SHP77 (cell line): ENCODE results near the gene UGT2B7.
"Not testable (repeated sequence)": the region's sequence is repeated elsewhere in the genome, so short reads cannot be mapped to it uniquely, and the experiment has no call there.

Source experiments
- DNase-seq, 2 experiments: peaks; one replicate each; lab custom pipeline; 2025; lab: John Stamatoyannopoulos, UW

Gene UGT2B7

DNA sequence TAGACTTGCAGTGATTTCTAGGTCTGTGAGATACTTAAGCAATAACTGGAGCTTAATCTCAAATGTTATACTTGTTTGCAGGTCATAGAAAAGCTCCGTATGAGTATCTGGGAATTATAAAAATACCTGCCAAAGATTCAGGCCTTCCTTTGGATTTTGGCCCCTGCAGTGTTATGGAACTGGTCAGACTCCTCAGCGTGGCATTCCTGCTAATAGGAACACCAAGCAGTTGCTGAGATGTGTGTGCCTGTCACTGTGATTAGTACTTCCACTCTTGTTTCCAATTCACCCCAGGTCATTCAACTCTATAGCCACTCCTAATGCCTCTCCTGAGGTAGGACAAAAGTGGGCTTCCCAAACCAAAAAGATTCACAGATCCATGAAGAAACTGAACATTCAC is 7.8 kb upstream of the UGT2B7 start:
- no peak for DNase-seq

DNA sequence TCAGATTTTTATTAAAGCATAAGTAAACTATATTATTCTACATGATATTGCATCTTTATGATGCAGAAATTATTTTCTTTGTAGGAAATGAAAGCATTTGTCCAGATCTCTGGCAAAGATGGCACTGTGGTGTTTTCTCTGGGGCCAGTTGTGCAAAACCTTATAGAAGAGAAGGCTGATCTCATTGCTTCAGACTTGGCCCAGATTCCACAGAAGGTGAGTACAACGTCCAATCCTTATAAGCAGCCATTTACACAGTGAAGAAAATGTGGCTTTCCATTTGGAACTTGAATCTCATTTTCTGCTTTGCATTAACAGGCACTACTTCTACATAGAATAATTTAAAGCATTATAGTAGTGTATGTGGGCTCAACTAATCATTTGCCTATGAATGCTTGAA is 6.9 kb upstream of the UGT2B7 start:
- no peak for DNase-seq

DNA sequence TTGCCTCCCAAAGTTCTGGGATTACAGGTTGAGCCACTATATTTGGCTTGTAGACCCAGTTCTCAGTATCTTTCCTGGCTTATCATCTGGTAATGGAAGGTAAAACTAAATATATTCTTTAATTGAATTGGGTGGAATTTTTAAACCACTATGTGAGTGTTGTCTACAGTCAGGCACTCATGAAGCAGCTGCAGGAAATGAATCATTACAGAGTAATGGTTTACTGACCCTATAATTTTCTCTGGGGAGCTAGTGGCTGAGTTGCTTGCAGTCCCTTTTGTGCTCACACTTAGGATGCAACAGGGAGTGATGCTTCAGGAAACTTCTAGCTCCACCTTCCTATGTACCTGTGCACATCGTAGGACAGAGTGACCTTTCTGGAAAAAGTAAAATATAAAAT is 4.1 kb upstream of the UGT2B7 start:
- no peak for DNase-seq

DNA sequence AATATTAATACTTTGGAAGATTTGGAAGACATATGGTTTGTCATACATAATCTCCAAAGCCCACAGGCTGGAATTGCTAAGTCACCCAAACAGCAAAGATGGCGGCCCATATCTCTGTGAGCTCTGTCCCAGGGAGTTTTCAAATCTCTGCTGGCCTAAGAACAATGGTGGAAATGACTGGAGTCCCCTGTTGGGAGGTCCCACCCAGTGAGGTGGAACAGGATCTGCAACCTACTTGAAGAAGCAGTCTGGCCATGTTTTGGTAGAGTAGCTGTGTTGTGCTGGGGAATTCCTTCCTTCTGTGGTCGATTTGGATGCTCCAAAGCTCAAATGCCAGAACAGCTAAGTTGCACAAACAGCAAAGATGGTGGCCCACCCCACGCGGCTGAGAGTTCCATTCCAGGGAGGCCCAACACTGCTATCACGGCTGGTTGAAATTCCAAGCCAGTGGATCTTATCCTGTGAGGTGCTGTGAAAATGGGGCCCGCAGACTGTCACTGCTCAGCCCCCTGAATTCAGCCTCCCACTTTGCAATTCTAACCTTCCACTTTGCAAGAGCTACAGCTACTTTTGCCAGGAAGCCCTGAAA is 3.2 kb upstream of the UGT2B7 start:
- DNase-seq, result no peak

DNA sequence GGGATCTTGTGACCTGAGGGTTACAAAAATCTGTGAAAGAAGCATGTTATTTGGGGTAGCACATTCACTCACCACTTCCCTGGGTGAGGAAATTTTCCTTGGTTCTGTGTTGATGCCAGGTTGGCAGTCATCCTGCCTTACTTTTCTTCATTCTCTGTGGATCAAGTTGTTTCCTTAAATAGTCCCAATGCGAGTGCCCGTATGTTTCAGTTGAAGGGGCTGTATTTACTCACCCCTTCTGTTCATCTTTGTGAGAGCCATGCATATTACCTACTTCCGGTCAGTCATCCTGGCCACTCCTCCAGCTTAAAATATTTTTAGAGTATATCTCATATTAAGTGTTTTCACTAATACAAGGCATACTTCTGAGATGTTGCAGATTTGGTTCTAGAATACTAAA is 2.6 kb upstream of the UGT2B7 start:
- no peak for DNase-seq

DNA sequence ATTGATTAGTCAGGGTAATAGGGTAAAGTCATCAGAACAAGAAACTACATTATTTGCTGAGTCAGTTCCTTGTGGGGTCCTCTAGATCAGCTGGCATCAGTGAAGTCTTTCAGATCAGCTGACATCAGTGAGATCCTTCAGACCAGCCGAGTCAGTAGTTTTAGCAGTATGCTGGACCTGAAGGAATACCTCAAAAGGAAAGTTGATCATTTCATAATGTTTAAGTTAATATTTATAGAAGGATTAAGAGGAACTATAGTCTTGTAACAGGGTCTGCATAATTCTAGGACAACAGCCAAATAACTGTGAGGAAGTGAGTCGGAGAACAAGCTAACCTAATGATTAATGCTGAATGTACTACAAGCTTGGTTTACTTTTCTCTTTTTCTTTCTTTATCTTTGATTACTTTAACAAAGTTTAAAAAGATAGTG is 958 bp upstream of the UGT2B7 start:
- no peak for DNase-seq

DNA sequence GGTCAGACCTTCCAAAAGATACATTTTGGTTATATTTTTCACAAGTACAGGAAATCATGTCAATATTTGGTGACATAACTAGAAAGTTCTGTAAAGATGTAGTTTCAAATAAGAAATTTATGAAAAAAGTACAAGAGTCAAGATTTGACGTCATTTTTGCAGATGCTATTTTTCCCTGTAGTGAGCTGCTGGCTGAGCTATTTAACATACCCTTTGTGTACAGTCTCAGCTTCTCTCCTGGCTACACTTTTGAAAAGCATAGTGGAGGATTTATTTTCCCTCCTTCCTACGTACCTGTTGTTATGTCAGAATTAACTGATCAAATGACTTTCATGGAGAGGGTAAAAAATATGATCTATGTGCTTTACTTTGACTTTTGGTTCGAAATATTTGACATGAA is 536 bp downstream of the UGT2B7 start:
- no peak for DNase-seq

DNA sequence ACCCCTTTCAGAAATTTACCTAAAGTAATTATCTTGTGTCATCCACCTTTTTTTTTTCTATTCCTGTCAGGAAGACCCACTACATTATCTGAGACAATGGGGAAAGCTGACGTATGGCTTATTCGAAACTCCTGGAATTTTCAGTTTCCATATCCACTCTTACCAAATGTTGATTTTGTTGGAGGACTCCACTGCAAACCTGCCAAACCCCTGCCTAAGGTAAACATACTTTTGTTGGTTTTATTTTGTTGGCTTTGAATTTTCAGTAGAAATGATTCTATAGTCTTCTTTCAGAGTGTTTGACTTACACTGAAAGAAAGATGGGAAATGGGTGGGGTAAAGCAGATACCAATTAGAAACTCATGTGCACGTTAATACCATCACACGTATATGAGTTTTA is 2.2 kb downstream of the UGT2B7 start:
- DNase-seq, result peak; percentile 20 to 40

DNA sequence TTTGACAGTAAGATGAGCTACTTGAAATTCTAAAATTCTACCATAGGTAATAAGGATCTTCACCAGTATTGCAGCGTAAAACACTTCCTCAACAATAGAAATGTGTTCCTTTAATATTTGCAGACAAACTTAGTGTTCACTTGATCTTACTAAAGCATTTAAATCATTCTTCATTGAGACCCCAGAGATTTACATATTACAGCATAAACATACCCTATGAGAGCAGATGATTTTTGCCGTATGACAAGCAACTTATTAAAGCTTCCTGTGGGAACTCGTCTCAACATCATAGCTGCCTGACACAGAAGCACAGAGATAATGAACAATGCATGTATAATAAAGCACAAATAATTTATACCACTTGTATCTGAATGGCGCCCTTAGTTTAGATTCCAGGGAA is 3.6 kb downstream of the UGT2B7 start:
- DNase-seq, result no peak

DNA sequence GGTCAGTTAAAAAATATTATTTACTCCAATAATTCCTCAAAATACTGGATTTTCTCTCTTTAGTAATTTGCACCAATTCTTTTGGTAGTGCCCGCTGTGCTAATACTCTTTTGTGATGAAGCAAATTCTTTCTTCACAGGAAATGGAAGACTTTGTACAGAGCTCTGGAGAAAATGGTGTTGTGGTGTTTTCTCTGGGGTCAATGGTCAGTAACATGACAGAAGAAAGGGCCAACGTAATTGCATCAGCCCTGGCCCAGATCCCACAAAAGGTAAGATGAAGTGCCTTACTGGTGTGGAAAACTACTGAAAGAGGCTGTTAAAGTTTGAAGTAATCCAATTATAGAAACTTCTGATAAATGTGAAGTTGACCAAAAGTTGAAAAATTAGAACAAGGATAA is 6.4 kb downstream of the UGT2B7 start:
- not testable (repeated sequence) for DNase-seq

DNA sequence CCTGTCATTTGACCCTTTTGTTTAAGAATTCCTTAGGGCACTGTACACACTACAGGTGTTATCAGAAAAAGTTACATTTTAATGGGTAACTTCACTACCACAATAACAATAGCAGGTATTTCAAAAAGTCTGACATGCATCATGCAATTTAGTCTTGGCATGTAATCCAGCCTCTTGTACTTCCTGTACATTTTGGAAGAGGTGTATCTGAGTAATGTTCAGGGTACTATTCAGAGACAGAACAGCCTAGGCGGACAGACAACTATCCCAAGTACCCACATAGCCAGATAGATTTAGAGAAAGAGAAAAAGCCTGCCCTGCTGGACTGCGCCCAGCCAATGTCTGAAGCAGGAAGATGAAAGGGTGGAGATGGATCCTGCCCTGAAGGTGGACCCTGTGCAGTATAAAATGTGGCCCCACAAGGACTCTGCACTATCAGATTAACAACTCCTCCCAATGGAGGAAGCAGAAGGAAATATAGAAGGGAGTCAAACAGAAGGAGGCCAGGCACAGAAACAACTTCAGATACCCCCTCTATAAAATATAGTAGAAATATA is 8.5 kb downstream of the UGT2B7 start:
- DNase-seq, result no peak

DNA sequence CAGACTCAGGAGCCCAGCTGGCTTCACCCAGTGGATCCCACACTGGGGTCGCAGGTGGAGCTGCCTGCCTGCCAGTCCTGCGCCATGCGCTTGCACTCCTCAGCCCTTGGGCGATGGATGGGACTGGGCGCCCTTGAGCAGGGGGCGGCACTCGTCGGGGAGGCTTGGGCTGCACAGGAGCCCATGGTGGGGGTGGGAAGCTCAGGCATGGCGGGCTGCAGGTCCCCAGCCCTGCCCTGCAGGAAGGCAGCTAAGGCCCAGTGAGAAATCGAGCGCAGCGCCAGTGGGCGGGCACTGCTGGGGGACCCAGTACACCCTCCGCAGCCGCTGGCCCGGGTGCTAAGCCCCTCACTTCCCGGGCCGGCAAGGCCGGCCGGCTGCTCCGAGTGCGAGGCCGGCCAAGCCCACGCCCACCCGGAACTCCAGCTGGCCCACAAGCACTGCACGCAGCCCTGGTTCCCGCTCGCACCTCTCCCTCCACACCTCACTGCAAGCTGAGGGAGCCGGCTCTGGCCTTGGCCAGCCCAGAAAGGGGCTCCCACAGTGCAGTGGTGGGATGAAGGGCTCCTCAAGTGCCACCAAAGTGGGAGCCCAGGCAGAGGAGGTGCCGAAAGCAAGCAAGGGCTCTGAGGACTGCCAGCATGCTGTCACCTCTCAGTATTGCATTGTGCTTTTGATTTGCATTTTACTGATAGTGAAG is 19.0 kb downstream of the UGT2B7 start:
- not testable (repeated sequence) for DNase-seq

DNA sequence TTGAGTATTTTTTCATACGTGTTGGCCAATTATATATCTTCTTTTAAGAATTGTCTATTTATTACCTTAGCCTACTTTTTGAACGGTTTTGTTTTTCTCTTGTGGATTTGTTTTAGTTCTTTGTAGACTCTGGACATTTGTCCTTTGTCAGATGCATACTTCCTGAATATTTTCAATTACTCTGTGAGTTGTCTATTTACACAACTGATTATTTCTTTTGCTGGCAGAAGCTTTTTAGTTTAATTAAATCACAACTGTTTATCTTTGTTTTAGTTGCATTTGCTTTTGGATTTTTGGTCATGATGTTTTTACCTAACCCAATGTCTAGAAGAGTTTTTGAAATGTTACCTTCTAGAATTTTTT is 19.6 kb downstream of the UGT2B7 start:
- DNase-seq, result no peak

DNA sequence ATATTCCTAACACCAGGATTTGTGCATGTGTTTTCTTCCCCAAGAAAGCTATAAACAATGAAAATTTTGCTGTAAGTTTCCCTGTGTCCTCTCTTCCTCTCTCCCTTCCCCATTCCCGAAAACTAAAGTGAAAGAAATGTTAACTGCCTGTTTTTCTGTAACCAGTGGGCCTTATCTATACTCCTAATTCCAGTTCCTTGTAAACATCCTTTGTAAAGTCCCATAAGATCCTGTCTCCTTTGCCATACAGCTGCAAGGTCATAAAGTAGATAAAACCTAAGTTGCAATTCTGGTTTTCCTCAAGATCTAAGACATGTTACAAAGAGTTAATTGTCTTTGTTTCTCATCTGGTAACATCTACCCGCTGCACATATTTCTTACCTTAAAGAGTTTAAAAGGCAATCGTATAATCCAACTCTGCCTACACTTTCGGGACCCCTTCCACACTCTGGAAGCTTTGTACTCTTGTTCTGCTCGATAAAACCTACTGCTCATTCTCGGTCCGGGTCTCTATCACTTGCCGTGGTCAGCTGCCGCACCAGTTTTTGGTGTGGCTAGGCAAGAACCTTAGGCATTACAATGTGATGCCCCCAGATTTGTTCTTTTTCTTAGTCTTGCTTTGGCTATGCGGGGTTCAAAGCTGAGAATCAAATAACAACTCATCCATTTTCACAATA is 20.5 kb downstream of the UGT2B7 start:
- DNase-seq, result no peak

DNA sequence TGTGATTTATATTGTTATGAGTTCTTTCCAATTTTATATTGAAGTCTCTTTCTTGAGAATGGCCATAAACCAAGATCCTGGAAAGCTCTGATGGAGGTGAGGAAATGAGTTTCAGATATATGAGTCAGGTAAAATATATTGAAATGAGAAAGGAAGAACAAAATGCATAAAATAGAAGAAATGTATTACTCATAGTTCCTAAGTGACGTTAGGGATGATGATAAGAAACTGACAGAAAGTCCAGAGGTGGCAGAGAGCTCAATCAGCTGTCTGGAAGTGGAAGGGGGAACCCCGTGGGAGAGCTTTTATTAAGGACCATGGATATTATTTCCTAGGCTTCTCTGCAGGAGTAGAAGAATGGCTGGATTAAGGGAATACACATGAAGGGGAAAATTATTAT is 24.6 kb downstream of the UGT2B7 start:
- no peak for DNase-seq

DNA sequence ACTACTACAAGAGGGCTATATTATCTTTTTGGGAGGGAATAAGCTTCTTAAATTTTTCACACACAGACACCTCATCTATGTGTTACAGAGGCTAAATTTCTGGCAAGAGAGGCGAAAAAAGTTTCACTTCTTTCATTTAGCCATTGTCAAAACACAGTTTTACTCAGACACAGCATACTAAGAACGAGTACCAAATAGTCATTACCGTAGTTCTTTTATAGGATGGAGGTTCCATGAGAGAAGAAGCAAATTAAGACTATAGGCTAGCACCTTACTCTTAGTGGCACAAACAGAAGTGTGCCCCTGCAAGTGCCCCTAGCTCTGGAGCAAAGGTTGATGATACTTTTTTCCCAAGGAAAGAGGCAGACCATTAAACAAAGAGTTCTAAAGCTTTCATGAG is 26.2 kb downstream of the UGT2B7 start:
- no peak for DNase-seq

DNA sequence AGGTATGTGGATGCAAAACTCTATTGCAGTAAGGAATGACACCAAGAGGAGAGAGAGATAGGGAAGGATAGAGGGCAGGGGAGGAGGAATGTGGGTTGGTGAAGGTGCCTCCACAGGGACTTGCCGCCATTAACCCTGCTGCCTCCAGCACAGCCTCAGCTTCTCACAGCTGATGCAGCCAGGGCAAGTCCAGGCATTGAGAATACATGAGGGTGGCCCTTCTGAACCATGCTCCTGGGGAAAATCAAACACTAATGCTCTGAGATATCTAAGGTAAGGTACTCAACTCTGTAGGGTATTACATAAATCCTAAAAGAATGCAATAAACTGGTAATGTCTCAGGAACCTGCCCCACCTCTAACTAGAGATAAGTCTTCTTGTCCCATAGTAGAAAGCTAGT is 28.7 kb downstream of the UGT2B7 start:
- DNase-seq, result no peak

DNA sequence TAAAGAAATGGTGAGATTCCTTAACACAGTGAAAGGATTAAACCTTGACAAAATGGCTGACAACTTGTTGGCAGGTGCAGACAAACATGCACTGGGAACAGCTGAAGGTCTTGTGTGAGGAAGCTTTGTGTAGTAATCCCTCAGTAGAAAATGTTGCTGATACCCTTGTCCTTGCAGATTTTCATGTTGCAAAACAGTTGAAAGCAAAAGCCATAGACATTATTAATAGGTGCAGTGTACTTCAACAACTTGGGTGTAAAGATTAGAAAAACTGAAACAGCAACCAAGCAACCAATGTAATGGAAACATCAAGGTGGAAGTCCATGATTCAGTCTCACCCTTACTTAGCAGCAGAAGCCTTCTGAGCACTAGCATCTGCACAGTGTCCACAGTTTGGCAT is 29.8 kb downstream of the UGT2B7 start:
- DNase-seq, result no peak

DNA sequence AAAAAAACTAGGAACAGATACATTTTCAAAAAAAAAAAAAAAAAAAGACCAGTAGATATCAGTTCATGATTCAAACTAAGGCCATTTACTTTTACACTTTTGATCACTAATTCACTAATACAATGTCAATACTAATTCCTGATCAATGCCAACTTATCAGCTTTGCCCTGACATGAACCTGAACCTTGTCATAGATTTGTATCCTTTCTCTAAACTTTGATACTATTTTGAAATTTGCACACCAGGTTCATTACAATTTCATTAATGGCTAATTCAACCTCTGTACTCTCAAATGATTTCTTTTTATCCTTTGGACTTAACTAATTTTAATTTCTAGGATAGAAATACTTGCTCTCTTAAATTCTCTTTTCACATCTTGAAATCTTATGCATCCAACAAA is 37.7 kb downstream of the UGT2B7 start:
- no peak for DNase-seq

DNA sequence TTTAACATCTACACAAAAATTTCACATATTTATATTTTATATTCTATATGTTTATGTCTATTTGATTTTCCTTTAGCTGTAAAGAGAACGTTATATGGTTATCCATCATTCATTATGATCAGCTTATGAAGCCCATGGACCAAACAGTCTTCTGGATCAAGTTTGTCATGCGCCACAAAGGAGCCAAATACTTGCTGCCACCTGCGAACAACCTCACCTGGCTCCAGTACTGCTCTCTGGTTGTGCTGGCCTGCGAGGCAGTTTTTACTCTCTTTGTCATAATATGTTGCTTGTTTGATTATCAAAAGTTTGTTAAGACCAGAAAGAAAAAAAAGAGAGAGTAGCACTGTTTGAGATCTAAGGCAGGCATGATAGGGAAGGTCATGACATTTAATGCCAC is 38.2 kb downstream of the UGT2B7 start:
- no peak for DNase-seq

DNA sequence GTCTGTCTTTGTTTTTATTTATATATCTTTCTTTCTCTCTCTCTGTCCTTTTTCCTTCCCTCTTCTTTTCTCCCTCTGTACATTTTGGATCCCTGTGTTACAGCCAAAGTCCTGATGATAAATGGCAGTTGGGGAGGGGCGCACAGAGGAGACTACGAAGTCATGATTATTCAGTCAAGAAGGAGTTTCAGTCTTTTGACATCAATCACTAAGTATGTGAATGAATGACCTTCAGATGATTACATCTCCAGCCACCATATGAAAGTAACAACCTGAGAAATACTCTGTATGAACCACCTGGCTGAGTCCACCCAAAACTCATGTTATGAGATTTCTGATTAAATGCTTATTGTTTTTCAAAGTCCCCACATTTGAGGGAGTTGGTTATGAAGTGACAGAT is 45.0 kb downstream of the UGT2B7 start:
- DNase-seq, result no peak

DNA sequence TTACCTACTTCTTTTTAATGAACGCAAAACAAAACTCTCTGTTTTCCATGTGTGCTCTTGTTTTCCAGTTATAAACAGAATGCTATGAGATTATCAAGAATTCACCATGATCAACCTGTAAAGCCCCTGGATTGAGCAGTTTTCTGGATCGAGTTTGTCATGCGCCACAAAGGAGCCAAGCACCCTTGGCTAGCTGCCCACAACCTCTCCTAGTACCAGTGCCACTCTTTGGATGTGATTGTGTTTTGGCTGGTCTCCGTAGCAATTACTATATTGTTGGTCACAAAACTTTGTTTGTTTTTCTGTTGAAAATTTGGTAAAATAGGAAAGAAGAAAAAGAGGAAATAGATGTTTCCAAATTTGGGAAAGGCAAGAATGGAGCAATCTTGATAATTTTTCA is 51.1 kb downstream of the UGT2B7 start:
- peak; percentile 11 to 42 for DNase-seq

DNA sequence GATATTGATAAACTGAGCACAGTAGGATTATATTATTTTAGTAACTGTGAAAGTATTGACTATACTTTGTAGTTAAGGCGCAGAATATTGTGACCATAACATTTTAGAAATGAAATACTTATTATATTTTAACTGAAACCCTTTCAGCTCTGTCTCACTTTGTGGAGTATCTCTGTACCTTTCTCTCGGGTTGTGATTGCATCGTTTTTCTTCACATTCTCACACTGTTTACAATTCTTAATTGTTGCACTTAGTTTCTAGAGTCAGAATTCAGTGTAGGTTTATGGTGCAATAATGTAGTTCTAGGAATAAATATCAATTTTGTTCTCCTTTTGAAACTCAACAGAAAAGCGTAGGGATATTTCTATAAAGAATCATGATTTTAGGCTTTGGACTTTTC is 57.7 kb downstream of the UGT2B7 start:
- DNase-seq, result no peak
